K562 (cell line): Measurements from ENCODE around the gene SPPL2C. TPM values are rescaled to one million over a fixed set of nuclear protein-coding genes. Genes with fewer than 3 reads are reported as not detected.

Source experiments
- CXXC5 ChIP-seq: fragments of 250-450 bp; sonication (Bioruptor Pico); IDR thresholded peaks from 2 replicates; pipeline ENCODE4 v1.8.0; 2022; ENCODE audit warnings: inconsistent platforms, mild to moderate bottlenecking, moderate library complexity
- DMBX1 ChIP-seq: fragments of 250-450 bp; sonication (Bioruptor Pico); IDR thresholded peaks from 2 replicates; pipeline ENCODE4 v1.8.0; 2022; ENCODE audit warnings: inconsistent platforms, mild to moderate bottlenecking, moderate library complexity, borderline replicate concordance
- HDAC8 ChIP-seq: fragments of 450-650 bp; IDR thresholded peaks from 2 replicates; pipeline ENCODE4 v1.6.1; 2016; ENCODE audit warnings: mild to moderate bottlenecking, missing genetic modification characterization, moderate library complexity, missing compliant biosample characterization
- IRF9 ChIP-seq: fragments of 450-650 bp; IDR thresholded peaks from 2 replicates; pipeline ENCODE4 v1.6.1; 2016; ENCODE audit warnings: missing biosample characterization, missing genetic modification characterization
- L3MBTL2 ChIP-seq: fragments of 450-650 bp; IDR thresholded peaks from 2 replicates; pipeline ENCODE4 v1.6.1; 2016; ENCODE audit warnings: mild to moderate bottlenecking, moderate library complexity
- NR2C2 ChIP-seq, 2 experiments: fragments of 200-800 bp in 1 of 2; sonication (Bioruptor generic) in 1 of 2; sonication (generic) in 1 of 2; formaldehyde crosslinking in 1 of 2; IDR thresholded peaks; 2 replicates each; pipeline versions ENCODE4 v1.6.1 to v1.8.0; 2016 to 2022; ENCODE audit warnings: mild to moderate bottlenecking in 1 of 2, missing compliant biosample characterization in 1 of 2, missing genetic modification characterization in 1 of 2, missing genetic modification reagents in 1 of 2
- PCBP2 ChIP-seq: fragments of 200-400 bp; formaldehyde crosslinking; IDR thresholded peaks from 2 replicates; pipeline ENCODE4 v1.6.1; 2018; ENCODE audit warnings: low read length, low read depth, mild to moderate bottlenecking, moderate library complexity; ENCODE audit not compliant: poor library complexity, severe bottlenecking
- RBM25 ChIP-seq: fragments of 200-400 bp; formaldehyde crosslinking; IDR thresholded peaks from 2 replicates; pipeline ENCODE4 v1.6.1; 2018; ENCODE audit warnings: low read length, low read depth, moderate library complexity; ENCODE audit not compliant: severe bottlenecking
- RHOXF2B ChIP-seq: fragments of 250-450 bp; sonication (Bioruptor Pico); conservative IDR thresholded peaks from 2 replicates; pipeline ENCODE4 v1.5.1; 2021
- TSHZ1 ChIP-seq: fragments of 250-450 bp; sonication (Bioruptor Pico); IDR thresholded peaks from 2 replicates; pipeline ENCODE4 v1.4.0; 2020; ENCODE audit warnings: mild to moderate bottlenecking, moderate library complexity
- USF1 ChIP-seq: sonication (generic); formaldehyde crosslinking; IDR thresholded peaks from 2 replicates; pipeline ENCODE4 v1.9.0; 2022; ENCODE audit warnings: mild to moderate bottlenecking, missing genetic modification reagents
- USF2 ChIP-seq: sonication (generic); formaldehyde crosslinking; IDR thresholded peaks from 2 replicates; pipeline ENCODE4 v1.5.0; 2020; ENCODE audit warnings: missing genetic modification reagents
- ZBTB12 ChIP-seq: fragments of 250-450 bp; sonication (Bioruptor Pico); IDR thresholded peaks from 2 replicates; pipeline ENCODE4 v1.4.0; 2020
- ZKSCAN8 ChIP-seq: fragments of 200-800 bp; sonication (Bioruptor generic); IDR thresholded peaks from 2 replicates; pipeline ENCODE4 v1.6.1; 2016; ENCODE audit warnings: missing genetic modification characterization, missing compliant biosample characterization
- ZNF197 ChIP-seq: fragments of 200-800 bp; sonication (Bioruptor generic); IDR thresholded peaks from 2 replicates; pipeline ENCODE4 v1.6.1; 2016; ENCODE audit warnings: low read depth, missing genetic modification characterization, missing compliant biosample characterization
- ZNF311 ChIP-seq: fragments of 250-450 bp; sonication (Bioruptor Pico); IDR thresholded peaks from 2 replicates; pipeline ENCODE4 v1.4.0; 2020; ENCODE audit warnings: mild to moderate bottlenecking, moderate library complexity
- ZNF431 ChIP-seq: sonication (generic); formaldehyde crosslinking; IDR thresholded peaks from 2 replicates; pipeline ENCODE4 v1.8.0; 2022; ENCODE audit warnings: mild to moderate bottlenecking, missing genetic modification reagents
- ZNF449 ChIP-seq: fragments of 250-450 bp; sonication (Bioruptor Pico); IDR thresholded peaks from 2 replicates; pipeline ENCODE4 v1.8.0; 2022; ENCODE audit warnings: moderate library complexity, mild to moderate bottlenecking, inconsistent platforms
- polyA plus RNA-seq, 8 experiments: library from polyadenylated mRNA; depleted of rRNA in 4 of 8; stranded (reverse) in 5 of 8; unstranded in 3 of 8; fragments of >200 nt; fragmentation: Nextera tagmentation in 2 of 8; fragmentation: Illumina TruSeq in 1 of 8; extraction: Ambion mirVana in 2 of 8; extraction: Trizol in 1 of 8; gene quantifications; 2 replicates each; pipeline versions ENCODE4 v1.2.1 to v1.2.3, GENCODE V29; 2011 to 2014; ENCODE audit warnings: inconsistent platforms in 1 of 8, missing spikeins in 1 of 8
- total RNA-seq, 7 experiments: library from RNA; depleted of rRNA in 6 of 7; stranded (reverse); fragments of >200 nt in 6 of 7; fragmentation: Illumina TruSeq in 2 of 7; extraction: Trizol in 2 of 7; gene quantifications; 2 replicates each; pipeline versions ENCODE4 v1.2.1 to v1.2.3, GENCODE V29; 2011 to 2021; ENCODE audit warnings: low replicate concordance in 1 of 7

Gene SPPL2C
- total and polyA plus RNA-seq, 9 of the 15 experiments (the other 6 are each of a cell fraction or from before 2014, with no cell fraction given): not detected

- TF ChIP-seq CXXC5 (CRISPR knock-in tag) (0 out of 2 replicates have a peak, but pooled peaks have one; percentile 54), PCBP2 (no peak), ZBTB12 (peak; percentile 32; the same call in 1 of the 2 replicates), HDAC8 (tag) (0 out of 2 replicates have a peak, but pooled peaks have one; percentile 47), NR2C2 (CRISPR knock-in tag; IDR thresholded peaks at IDR 0.05) (no peak), NR2C2 (tag; IDR thresholded peaks at IDR 0.05) (0 out of 2 replicates have a peak, but pooled peaks have one; percentile 14), ZKSCAN8 (CRISPR knock-in tag) (peak; percentile 41; the same call in 1 of the 2 replicates), L3MBTL2 (peak; percentile 71), RBM25 (peak; percentile 19), ZNF197 (CRISPR knock-in tag) (0 out of 2 replicates have a peak, but pooled peaks have one; percentile 42), IRF9 (tag) (0 out of 2 replicates have a peak, but pooled peaks have one; percentile 17), USF1 (CRISPR knock-in tag) (peak; percentile 78), ZNF449 (CRISPR knock-in tag) (peak; percentile 40; the same call in 1 of the 2 replicates), ZNF311 (CRISPR knock-in tag) (peak; percentile 81; the same call in 1 of the 2 replicates), RHOXF2B (CRISPR knock-in tag) (no peak), TSHZ1 (0 out of 2 replicates have a peak, but pooled peaks have one; percentile 30), ZNF431 (CRISPR knock-in tag) (no peak), USF2 (CRISPR knock-in tag) (peak; percentile 89), DMBX1 (peak; percentile 84; the same call in 1 of the 2 replicates)
These were observed 23.0 kb downstream of the SPPL2C start (continued) for GRCh38 chr17:45867702-45868101.
